Spleen (tissue), 11 donors: Measurements from ENCODE around the gene ROCK1. TPM values are rescaled to one million over a fixed set of nuclear protein-coding genes. Genes with fewer than 3 reads are reported as not detected.

Experiments
- DNase-seq: peaks from one replicate; pipeline ENCODE4 v3.0.0-alpha.2; 2020
- H3K27ac ChIP-seq, 8 donors: fragments of 200-600 bp; sonication (generic) in 7 of 8; 1 replicate in 4 of 8; 2 replicates in 4 of 8; pipeline versions ENCODE4 v1.5.0 to v1.8.0; 2016 to 2021; ENCODE audit warnings: inconsistent platforms in 4 of 8, mild to moderate bottlenecking in 4 of 8, moderate library complexity in 1 of 8
- H3K27me3 ChIP-seq, 7 donors: fragments of 200-600 bp; sonication (generic) in 6 of 7; replicated peaks in 1 of 7; 1 replicate in 4 of 7; 2 replicates in 3 of 7; pipeline versions ENCODE4 v1.5.0 to v1.8.0; 2016 to 2021; ENCODE audit warnings: inconsistent platforms in 3 of 7, mild to moderate bottlenecking in 1 of 7
- H3K36me3 ChIP-seq, 6 donors: fragments of 200-600 bp; sonication (generic) in 5 of 6; 1 replicate in 4 of 6; 2 replicates in 2 of 6; pipeline versions ENCODE4 v1.5.0 to v1.8.0; 2016 to 2021; ENCODE audit warnings: inconsistent platforms in 2 of 6
- H3K4me1 ChIP-seq, 6 donors: fragments of 200-600 bp; sonication (generic) in 5 of 6; 1 replicate in 3 of 6; 2 replicates in 3 of 6; pipeline versions ENCODE4 v1.5.0 to v1.8.0; 2016 to 2021; ENCODE audit warnings: inconsistent platforms in 3 of 6
- H3K4me3 ChIP-seq, 8 donors: fragments of 200-600 bp; sonication (generic) in 7 of 8; 1 replicate in 4 of 8; 2 replicates in 4 of 8; pipeline versions ENCODE4 v1.5.0 to v1.8.0; 2016 to 2021; ENCODE audit warnings: inconsistent platforms in 4 of 8, mild to moderate bottlenecking in 4 of 8, moderate library complexity in 2 of 8
- H3K9me3 ChIP-seq, 8 donors: fragments of 200-600 bp; sonication (generic) in 7 of 8; 1 replicate in 4 of 8; 2 replicates in 4 of 8; pipeline versions ENCODE4 v1.5.0 to v1.8.0; 2016 to 2021; ENCODE audit warnings: inconsistent platforms in 4 of 8
- POLR2A ChIP-seq, 3 donors: fragments of 450-650 bp; IDR thresholded peaks; one replicate each; pipeline ENCODE4 v1.5.1; 2017; ENCODE audit warnings: antibody characterized with exemption in 3 of 3, mild to moderate bottlenecking in 1 of 3
- POLR2AphosphoS5 ChIP-seq, 3 donors: sonication (generic); formaldehyde crosslinking; IDR thresholded peaks; one replicate each; pipeline ENCODE4 v1.5.1; 2017; ENCODE audit warnings: antibody characterized with exemption in 3 of 3
- WGBS, 5 donors: extraction: QIAGEN DNeasy Blood & Tissue Kit in 3 of 5; methylation state at CpG; one replicate each; pipeline versions ENCODE4 v1.1.5 to v1.1.7; 2013 to 2018; 5-methylcytosine and 5-hydroxymethylcytosine counted together
- intact Hi-C: fragments of 100-400 bp; cut with DNase I; formaldehyde crosslinking; loops from one replicate; pipeline ENCODE4 v1.15.0; 2023; ENCODE audit warnings: low total_unique reads
- polyA plus RNA-seq, 3 donors: library from polyadenylated mRNA; stranded (reverse); fragments of 200-250 nt; gene quantifications; one replicate each; pipeline ENCODE4 v1.2.1, GENCODE V29; 2013
- total RNA-seq, 7 donors: library from RNA; depleted of rRNA in 3 of 7; stranded (reverse); fragments of >200 nt in 3 of 7; fragmentation: NEBNext Ultra II Directional in 4 of 7; extraction: Animal tissue kit (Norgen Biotek cat#: 25700) in 4 of 7; gene quantifications; one replicate each; pipeline versions ENCODE4 v1.1.0 to v1.2.1, GENCODE V29; 2016 to 2021
- TF ChIP-seq, protein P1 (sequence below), 11 experiments: fragments of 200-600 bp in 7 of 11; fragments of 450-650 bp in 4 of 11; sonication (generic) in 4 of 11; IDR thresholded peaks in 8 of 11; conservative IDR thresholded peaks in 3 of 11; 1 replicate in 7 of 11; 2 replicates in 4 of 11; pipeline versions ENCODE4 v1.4.0 to v1.8.0; 2016 to 2021; ENCODE audit warnings: antibody characterized with exemption in 11 of 11, inconsistent platforms in 4 of 11, mild to moderate bottlenecking in 1 of 11
- donor health status: healthy with polysubstance abuse.
- donor health status: DM: no; HTN: no; CAD: no; lungs with moderate emphysema.
- donor health status: DM: no; HTN: no; CAD: no.
- donor health status: Bipolar disorder and iron deficiency.
- donor health status: healthy.
- donor health status: DM: no; HTN: no; CAD: no.
- donor health status: DM: yes; HTN: yes; CAD: no.

ROCK1 gene
- total and polyA plus RNA-seq, 10 donors, result 8.9 to 111 (median 77.3) TPM

DNA sequence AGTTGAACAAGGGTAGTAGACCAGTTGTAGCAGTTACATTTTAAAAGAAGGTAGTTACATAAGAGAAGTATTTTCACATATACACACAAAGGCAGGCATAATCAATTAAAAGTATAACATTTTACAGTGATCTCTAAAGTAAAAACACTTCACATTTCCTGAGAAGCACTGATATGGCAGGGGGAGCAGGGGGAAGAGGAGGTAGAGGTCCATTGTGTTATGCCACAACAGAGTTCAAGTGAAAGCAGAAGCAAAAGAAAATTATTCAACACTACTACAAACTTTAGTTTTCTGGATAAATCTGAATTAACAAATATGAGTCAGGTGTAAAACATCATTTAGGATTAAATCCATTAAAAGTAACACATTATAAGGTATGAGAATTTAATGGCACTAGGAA lies 38.4 kb downstream of the ROCK1 start:
- intact Hi-C loops, result no loop called here
- peak overlapping the region in 2 of 8 donors; percentile 4 to 47 for H3K27ac ChIP-seq
- no peak overlapping the region for H3K4me3 ChIP-seq
- peaks cover 0 to 7% (median under 1%) of the 10 kb centered on the region in 6 donors for H3K36me3 ChIP-seq
- no peaks in the 10 kb centered on the region for H3K9me3 ChIP-seq
- H3K27me3 ChIP-seq, result no peaks in the 10 kb centered on the region
- no peak for DNase-seq
- TF ChIP-seq POLR2AphosphoS5 (IDR thresholded peaks at IDR 0.05) (no peak), POLR2A (IDR thresholded peaks at IDR 0.05) (no peak)
- TF ChIP-seq, protein P1, sequence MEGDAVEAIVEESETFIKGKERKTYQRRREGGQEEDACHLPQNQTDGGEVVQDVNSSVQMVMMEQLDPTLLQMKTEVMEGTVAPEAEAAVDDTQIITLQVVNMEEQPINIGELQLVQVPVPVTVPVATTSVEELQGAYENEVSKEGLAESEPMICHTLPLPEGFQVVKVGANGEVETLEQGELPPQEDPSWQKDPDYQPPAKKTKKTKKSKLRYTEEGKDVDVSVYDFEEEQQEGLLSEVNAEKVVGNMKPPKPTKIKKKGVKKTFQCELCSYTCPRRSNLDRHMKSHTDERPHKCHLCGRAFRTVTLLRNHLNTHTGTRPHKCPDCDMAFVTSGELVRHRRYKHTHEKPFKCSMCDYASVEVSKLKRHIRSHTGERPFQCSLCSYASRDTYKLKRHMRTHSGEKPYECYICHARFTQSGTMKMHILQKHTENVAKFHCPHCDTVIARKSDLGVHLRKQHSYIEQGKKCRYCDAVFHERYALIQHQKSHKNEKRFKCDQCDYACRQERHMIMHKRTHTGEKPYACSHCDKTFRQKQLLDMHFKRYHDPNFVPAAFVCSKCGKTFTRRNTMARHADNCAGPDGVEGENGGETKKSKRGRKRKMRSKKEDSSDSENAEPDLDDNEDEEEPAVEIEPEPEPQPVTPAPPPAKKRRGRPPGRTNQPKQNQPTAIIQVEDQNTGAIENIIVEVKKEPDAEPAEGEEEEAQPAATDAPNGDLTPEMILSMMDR (IDR thresholded peaks at IDR 0.05 in 8 of 11, conservative IDR thresholded peaks at IDR 0.05 in 3 of 11), result no peak
- peaks cover 21 to 98% (median 67%) of the 10 kb centered on the region in 6 donors for H3K4me1 ChIP-seq

DNA sequence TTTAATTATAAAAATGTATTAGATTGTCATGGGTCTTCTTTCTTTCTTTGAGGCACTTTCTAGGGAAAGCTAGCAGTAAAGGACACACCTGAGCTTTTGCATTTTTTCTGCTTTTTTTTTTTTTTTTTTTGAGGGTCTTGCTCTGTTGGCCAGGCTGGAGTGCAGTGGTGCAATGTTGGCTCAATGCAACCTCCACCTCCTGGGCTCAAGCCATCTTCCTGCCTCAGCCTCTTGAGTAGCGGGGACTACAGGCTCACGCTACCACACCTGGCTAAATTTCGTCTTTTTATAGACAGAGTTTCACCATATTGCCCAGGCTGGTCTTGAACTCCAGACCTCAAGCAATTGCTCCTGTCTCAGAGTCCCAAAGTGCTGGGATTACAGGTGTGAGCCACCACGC lies 40.5 kb downstream of the ROCK1 start:
- no peaks in the 10 kb centered on the region for H3K27me3 ChIP-seq
- H3K36me3 ChIP-seq, result peaks cover 0 to 14% (median 4%) of the 10 kb centered on the region in 6 donors
- peaks cover 19 to 86% (median 60%) of the 10 kb centered on the region in 6 donors for H3K4me1 ChIP-seq
- H3K9me3 ChIP-seq, result no peaks in the 10 kb centered on the region
- no peak overlapping the region for H3K27ac ChIP-seq
- 79 to 98% (median 95%) methylated on average over 4 of the region's 4 CpGs for WGBS, 5 donors
- no peak for DNase-seq
- intact Hi-C loops, result no loop called here
- H3K4me3 ChIP-seq, result no peak overlapping the region
- no peak for TF ChIP-seq POLR2A (IDR thresholded peaks at IDR 0.05)
- TF ChIP-seq, protein P1 (IDR thresholded peaks at IDR 0.05 in 8 of 11, conservative IDR thresholded peaks at IDR 0.05 in 3 of 11), result no peak

DNA sequence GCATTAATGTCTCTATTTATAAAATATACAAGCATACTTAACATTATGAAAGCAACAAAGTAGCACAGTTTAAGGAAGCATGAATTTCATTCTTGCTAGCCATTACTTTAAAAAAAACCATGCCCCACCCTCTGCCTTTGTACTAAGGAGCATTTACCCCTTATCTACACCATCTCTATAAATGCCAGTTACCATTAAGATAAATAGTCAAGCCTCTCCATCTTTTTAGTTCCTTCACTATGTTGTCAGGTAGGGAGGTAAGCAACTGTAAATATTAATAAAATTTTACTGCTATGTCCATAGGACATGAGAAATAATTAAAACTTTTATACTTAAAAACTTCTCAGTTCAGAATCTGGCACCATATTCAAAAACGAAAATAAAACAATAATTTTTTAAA lies 42.1 kb downstream of the ROCK1 start:
- Histone ChIP-seq H3K27me3 (no peaks in the 10 kb centered on the region), H3K4me3 (no peak overlapping the region), H3K9me3 (no peaks in the 10 kb centered on the region), H3K27ac (no peak overlapping the region), H3K36me3 (peaks cover 0 to 14% (median 4%) of the 10 kb centered on the region in 6 donors), H3K4me1 (peaks cover 12 to 70% (median 44%) of the 10 kb centered on the region in 6 donors)
- intact Hi-C loops, result no loop called here
- WGBS, 5 donors, result 87 to 97% (median 93%) methylated on average over 1 of the region's 1 CpG
- DNase-seq, result no peak
- TF ChIP-seq POLR2AphosphoS5 (IDR thresholded peaks at IDR 0.05) (no peak), POLR2A (IDR thresholded peaks at IDR 0.05) (no peak)
- TF ChIP-seq, protein P1 (IDR thresholded peaks at IDR 0.05 in 8 of 11, conservative IDR thresholded peaks at IDR 0.05 in 3 of 11), result no peak

DNA sequence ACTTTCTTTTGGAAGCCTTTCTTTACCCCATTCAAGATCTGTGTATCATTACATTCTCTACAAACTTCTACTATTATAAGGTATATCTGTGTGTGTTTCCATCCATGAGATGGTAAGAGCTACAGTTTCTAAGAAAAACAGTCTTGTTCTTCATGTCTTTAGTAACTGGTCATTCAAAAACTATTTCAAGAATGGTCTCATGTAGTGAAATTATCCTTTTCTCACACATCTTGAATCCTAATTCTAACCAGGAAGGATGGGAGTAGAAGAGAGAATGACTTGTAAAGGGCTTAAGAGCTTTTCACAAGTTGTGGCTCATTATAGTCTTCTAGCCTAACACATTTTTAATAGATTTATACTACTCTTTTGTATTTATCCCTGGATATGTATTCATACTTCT lies 47.3 kb downstream of the ROCK1 start:
- no peak for DNase-seq
- no peak for TF ChIP-seq POLR2AphosphoS5 (IDR thresholded peaks at IDR 0.05)
- no peak for TF ChIP-seq POLR2A (IDR thresholded peaks at IDR 0.05)
- TF ChIP-seq, protein P1 (IDR thresholded peaks at IDR 0.05 in 8 of 11, conservative IDR thresholded peaks at IDR 0.05 in 3 of 11), result no peak
- no peaks in the 10 kb centered on the region for H3K9me3 ChIP-seq
- no peaks in the 10 kb centered on the region for H3K27me3 ChIP-seq
- H3K4me3 ChIP-seq, result no peak overlapping the region
- peaks cover 0 to 20% (median 4%) of the 10 kb centered on the region in 6 donors for H3K36me3 ChIP-seq
- no peak overlapping the region for H3K27ac ChIP-seq
- H3K4me1 ChIP-seq, result peaks cover 0 to 28% (median 0%) of the 10 kb centered on the region in 6 donors
- intact Hi-C loops, result no loop called here
